Omental fat pad (tissue), 4 donors: ENCODE data around the gene HOXB2. TPM values are rescaled to one million over a fixed set of nuclear protein-coding genes. Genes with fewer than 3 reads are reported as not detected.
A peak's percentile ranks its signal among the peaks of the same experiment; 100 is the strongest.

Experiments
- ATAC-seq: fragments of 150-250 bp; one replicate; pipeline ENCODE4 v1.9.1; 2016; ENCODE audit warnings: mild to moderate bottlenecking, moderate library complexity; ENCODE audit not compliant: low FRiP score
- DNase-seq: peaks from one replicate; pipeline ENCODE4 v3.0.0-alpha.2; 2019; ENCODE audit warnings: low spot score
- total RNA-seq, 4 donors: library from RNA; depleted of rRNA; stranded (reverse); fragments of >200 nt; gene quantifications; one replicate each; pipeline ENCODE4 v1.1.0, GENCODE V29; 2016
- TF ChIP-seq, protein P1 (sequence below), 3 donors: fragments of 450-650 bp; IDR thresholded peaks; one replicate each; pipeline ENCODE4 v1.5.1; 2016 to 2017; ENCODE audit warnings: antibody characterized with exemption in 3 of 3, mild to moderate bottlenecking in 3 of 3, moderate library complexity in 2 of 3

Gene HOXB2
- total RNA-seq, 4 donors from 2014 or later = 9.7 to 35.2 (median 16.3) TPM

DNA sequence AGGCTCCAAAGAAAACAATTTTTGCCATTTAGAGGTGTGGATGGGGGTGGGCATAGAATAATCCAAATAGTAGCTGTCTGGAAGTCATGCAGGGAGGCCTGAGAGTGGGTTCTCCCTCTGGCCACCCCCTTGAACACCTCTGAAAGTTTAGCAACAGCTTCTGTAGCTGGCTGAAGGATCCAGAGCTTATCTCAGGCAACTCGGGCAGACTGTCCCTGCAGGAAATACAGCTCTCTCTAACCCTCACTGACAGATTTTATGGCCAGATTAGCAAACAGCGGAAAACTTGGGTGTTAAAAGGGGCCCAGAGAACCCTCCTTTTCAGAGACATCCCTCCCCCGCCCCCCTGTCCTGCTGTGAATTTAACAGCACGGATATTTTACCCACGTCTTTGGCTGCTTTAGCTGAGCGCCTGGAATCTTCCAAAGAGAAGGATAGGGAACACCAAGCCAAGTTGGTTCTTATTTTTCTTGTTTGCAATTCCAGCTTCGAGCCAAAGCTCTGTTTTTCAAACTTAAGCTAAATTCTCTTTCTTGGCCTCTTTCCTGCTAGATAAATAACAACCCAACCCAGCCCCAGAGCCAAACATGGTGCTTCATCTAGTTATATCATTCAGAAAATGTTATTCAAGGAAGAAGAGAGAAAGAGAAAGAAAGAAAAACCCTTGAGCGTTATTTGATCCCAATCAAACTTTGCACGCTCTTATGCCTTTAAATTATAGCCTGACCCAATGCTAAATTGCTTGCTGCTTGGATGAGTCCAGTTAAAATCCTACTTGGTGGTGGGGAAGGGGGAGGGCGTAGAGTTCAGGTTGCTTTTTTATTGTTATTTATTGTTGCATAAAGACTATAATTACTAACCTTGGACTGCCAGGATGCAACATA is 2.3 kb upstream of the HOXB2 start:
- no peak for ATAC-seq
- TF ChIP-seq, protein P1, sequence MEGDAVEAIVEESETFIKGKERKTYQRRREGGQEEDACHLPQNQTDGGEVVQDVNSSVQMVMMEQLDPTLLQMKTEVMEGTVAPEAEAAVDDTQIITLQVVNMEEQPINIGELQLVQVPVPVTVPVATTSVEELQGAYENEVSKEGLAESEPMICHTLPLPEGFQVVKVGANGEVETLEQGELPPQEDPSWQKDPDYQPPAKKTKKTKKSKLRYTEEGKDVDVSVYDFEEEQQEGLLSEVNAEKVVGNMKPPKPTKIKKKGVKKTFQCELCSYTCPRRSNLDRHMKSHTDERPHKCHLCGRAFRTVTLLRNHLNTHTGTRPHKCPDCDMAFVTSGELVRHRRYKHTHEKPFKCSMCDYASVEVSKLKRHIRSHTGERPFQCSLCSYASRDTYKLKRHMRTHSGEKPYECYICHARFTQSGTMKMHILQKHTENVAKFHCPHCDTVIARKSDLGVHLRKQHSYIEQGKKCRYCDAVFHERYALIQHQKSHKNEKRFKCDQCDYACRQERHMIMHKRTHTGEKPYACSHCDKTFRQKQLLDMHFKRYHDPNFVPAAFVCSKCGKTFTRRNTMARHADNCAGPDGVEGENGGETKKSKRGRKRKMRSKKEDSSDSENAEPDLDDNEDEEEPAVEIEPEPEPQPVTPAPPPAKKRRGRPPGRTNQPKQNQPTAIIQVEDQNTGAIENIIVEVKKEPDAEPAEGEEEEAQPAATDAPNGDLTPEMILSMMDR (IDR thresholded peaks at IDR 0.05) = no peak
- no peak for DNase-seq

DNA sequence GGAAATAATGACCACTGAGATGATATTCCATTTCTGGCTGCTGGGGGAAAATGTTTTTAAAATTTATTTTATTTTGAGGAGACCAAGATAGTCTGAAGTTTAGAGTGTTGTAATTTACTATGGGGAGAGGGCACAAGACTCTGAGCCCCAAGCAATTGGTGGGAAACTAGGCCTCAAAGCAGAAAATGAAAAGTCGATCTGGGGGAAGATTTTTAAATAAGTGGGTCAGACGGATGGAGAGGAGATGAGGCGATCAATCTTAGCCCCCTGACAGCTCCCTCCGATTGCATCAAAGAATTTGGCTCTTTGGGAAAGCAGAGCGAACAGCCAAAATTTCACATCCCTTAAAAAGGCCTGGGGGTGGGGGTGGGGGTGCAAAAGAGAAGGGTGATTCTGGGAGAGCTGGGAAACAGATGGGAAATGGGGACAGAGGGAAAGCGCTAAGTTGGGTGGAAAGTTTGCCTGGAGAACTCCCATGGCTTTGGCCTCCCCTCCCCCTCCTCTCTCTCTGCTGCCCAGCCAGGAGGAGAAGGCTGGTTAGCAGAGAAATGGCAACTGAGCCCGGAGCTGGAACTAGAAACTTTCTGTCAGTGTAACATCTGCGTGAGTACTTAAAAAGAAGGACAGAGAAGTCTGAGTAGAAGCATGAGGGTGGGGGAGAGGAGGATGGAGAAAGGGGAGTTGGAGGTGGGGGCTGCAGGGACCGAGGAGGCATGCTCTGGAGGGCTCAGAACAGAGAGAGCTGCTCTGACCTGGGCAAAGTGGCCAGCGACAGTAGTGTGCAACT is 1.4 kb upstream of the HOXB2 start:
- TF ChIP-seq, protein P1 (IDR thresholded peaks at IDR 0.05) = no peak
- ATAC-seq (no peak), DNase-seq (no peak)

DNA sequence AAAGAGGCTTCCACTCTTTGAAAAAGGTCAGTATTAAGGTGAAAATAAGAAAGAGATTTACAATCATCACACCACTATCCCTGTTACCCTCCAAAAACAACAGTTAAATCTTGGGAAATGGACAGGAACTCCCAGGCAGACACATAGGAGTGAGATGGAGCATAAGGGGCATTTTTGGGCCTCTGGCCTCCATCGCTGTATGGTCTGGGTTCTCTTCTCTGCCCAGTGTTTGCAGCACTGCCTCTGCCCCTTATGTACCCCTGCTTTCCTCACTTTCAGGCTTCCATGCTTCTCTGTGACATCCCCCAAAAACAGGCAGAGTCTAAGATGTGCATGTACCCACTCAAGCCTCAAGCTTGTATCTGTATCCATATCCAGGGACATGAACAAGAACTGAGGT is 630 bp upstream of the HOXB2 start:
- ATAC-seq (no peak), DNase-seq (no peak)
- TF ChIP-seq, protein P1 (IDR thresholded peaks at IDR 0.05) = no peak

DNA sequence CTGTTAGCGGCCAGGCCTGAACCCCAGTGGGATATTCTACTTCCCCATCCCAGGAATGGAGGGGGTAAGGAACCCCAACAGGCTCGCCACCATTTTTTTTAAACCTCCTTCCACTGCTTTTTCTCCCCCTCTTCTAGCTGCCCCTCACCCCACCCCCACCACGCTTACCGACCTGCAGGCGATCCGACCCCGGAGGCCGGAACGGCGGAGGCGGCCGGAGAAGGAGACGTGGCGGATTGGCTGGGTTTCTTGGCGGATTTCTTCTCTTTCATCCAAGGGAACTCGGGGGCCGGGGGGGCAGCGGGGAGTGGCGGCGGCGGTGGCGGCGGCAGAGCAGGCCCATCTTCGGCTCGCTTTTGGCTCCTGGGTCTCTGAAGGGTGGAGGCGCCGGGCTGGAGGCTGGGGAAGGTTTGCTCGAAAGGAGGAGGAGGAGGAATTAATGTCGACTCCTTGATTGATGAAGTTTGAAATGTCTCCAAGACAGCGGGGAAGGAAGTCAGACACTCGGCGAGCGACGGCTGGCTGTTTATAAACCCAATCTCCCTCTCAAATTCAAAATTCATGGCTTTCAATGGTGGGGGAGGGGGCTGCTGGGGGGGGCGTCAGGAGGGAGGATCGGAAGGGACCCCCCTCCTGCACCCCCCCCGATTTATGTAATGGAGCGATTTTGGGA is 424 bp downstream of the HOXB2 start:
- TF ChIP-seq, protein P1 (IDR thresholded peaks at IDR 0.05) = no peak
- ATAC-seq (peak; percentile 55), DNase-seq (no peak)

DNA sequence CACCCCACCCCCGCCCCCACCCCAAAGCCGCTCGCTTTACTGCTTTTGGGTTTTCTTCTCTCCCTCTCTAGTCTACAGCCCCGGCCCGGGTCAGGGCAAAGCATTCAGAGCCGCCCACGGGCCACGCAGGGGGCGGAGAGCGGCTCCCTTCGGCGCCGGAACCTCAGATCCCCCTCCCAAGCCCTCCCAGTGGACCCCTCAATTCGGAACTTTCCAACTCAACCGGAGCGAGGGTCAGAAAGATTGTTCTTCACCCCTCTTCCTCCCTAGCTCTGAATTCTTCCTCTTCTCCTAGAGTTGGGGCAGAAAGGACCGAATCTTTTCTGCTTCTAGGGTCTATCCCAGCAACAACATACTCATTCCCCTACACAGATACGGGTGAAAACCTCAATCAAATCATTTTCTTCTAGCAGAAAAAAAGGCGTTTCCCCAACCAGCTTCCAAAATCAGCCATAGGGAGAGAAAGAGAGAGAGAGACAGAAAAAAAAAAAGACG is 1.0 kb downstream of the HOXB2 start:
- ATAC-seq (no peak), DNase-seq (no peak)

More for the DNA sequence above, 1.0 kb downstream of the HOXB2 start:
- TF ChIP-seq, protein P1 (IDR thresholded peaks at IDR 0.05) = no peak
